GM21723 (cell line): ENCODE data around the gene RNF180.
"Not testable (repeated sequence)": the region's sequence is repeated elsewhere in the genome, so short reads cannot be mapped to it uniquely, and the experiment has no call there.

Experiments
- ATAC-seq: cut with Tn5 transposase; IDR thresholded peaks from one replicate; pipeline ENCODE4 v1.9.1; 2021; ENCODE audit warnings: mild to moderate bottlenecking, moderate library complexity; ENCODE audit not compliant: unreplicated experiment

RNF180 gene

GRCh38 chr5:64269164-64269563 lies 103.5 kb downstream of the RNF180 start:
- ATAC-seq = no peak

DNA sequence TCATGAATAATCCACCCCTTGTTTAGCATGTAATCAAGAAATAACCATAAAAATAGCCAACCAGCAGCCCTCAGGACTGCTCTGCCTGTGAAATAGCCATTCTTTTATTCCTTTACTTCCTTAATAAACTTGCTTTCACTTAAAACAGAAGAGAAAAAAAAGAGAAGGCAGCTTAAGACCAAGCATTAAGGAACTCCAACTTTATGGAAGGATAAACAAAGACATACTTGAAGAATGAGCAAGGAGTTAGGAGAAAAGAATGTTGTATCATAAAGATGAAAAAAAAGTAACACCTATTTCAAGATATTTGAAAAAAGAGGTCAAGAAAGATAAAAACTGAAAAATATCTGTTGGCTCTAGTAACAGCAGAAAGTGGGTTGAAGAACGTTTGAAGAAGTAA lies 107.6 kb downstream of the RNF180 start:
- no peak for ATAC-seq

DNA sequence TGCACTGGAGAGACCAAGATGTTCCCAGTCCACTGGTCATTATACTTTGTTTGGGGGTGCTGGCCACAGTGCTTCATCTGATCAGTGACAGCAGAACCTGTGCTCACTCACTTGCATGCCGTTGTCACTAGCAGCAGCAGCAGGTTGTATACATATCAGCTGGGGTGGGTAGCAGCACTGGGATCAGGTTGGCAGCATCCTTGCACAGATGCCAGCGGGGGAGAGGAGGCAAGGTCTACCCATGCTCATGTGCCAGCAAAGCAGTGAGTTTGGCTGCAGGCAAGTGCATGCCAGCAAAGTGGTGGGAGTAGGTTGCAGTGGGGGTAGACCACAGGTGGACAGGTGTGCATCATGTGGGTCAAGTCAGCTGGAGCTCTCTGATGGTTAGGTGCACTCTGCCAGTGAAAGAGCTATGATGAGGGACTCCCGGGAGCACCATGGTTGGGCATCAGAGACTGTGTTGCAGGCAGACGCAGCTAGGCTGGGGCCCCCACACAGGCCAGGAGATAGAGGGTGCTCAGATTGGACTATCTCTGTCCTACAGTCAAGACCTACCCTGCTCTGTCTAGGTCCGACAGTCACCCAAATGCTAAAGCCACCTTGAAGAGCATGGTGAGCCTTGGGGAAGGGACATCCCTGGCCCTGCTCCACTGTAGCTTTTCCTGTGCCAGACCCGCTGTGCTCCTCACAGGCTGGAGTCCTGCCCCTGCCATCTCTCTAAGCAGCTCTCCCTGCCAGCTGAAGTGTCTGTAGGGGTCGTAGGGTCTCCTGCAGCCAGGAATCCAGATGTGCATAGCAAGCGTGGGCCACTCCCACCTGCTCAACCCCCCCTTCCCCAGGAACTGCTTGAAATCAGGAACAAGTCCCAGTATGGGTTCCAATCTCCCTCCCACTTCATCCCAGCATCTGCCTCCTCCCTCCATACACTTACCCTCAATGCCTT lies 119.8 kb downstream of the RNF180 start:
- ATAC-seq = no peak

DNA sequence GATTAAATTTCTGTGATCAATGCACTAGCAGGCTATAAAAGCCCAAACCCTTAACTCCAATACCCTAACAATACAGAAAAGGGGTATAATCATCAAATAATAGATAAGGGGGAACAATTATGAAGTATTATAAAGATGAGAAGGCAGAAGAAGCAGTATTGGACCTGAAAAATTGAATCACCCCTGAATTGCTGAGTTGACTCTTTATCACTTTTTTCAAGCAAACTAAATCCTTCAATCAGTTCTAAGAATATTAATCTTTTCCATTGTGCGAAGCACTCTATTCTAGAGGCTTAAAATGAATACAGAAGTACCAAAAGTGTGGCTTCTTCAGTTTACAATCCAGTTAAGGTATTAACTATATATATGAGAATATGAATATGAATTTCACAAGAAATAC lies 120.7 kb downstream of the RNF180 start:
- ATAC-seq = no peak

- not testable (repeated sequence) for ATAC-seq
Observed at GRCh38 chr5:64288496-64288895, 122.9 kb downstream of the RNF180 start.

- no peak for ATAC-seq
Observed at GRCh38 chr5:64292611-64293215, 127.1 kb downstream of the RNF180 start.

DNA sequence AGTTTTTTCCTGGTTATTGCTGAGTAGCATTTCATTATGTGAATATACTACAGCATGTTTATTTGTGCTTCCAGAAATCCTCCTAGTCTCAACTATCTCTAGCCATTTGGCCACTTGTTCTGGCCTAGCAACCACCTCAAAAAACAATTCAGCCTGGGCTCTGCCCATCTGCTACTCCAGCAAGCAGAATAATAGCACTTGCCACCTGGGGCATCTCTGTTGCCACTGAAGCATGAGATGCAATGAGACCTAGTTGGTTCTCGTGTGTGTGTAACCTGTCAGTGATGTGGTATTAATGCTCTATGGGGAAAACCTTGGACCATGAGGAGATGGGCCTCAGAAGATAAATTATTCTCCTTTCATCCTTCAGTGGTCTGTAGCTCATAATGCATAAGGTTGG lies 129.5 kb downstream of the RNF180 start:
- ATAC-seq = no peak

GRCh38 chr5:64298586-64298985 lies 132.9 kb downstream of the RNF180 start:
- no peak for ATAC-seq

- no peak for ATAC-seq
Observed at GRCh38 chr5:64299805-64300204, 134.2 kb downstream of the RNF180 start.

DNA sequence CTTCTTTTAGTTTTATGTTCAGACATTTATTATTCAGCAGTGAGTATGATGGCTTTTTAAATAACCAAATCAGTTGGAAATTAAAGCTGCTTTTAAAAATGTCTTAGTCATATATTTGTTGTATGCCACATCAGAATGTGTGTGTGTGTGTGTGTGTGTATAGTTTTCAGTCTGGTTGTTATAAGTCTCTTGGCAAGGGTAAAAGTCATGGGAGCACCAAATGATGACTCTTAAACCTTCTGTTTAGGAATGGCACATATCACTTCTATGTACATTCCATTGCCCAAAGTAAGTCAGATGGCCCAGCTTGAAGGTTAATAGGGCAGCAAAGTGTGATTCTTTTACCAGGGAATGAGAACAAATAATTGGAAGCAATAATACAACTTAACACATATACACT lies 135.9 kb downstream of the RNF180 start:
- ATAC-seq = no peak

GRCh38 chr5:64308135-64308534 lies 142.5 kb downstream of the RNF180 start:
- no peak for ATAC-seq

DNA sequence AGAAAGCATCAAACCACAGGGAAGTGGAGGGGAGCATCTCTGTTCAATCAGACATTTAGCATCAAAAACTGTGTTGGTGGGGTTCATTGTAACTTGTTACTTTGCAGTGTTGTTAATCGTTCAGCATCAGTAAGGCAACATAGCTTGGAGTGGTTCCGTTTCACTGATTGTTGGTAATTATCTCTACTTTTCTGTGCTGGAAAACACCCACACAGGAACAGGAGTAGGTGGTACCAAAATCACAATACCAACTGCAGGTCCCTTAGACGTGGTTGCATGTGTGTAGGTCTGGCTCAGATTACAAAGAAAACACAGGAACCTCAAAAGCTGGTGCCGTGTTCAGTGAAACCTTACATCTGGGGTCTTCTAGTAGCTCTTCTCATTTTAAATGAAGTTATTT lies 146.8 kb downstream of the RNF180 start:
- ATAC-seq = no peak

DNA sequence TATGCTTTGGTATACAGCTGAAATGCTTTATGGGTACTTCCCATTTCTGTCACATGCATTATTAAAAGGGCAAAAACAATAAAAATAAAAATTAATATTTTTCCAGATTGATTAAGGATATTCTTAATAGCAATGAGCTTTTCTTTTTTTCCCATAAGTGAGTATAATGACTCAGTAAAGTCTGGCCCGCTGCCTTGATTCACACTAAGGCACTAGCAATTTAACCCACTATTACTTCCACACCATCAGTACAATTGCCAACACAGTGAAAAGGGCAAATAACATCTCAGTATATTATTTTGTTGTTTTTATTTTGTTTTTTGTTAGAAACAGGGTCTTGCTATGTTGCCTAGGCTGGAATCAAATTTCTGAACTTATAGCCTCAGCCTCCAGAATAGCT lies 150.1 kb downstream of the RNF180 start:
- ATAC-seq = no peak

DNA sequence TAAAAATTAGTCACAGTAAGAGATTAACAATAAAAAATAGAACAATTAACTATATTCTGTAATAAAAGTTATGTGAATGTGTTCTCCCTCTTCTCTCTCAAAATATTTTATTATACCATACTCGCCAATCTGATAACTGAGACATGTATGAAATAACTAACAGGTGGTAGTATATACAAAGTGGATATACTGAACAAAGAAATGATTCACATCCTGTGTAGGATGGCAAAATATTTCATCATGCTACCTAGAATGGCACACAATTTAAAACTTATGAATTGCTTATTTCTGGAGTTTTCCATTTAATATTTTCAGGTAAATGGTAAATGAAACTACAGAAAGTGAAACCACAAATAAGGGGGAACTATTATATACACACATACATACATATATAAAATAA lies 152.5 kb downstream of the RNF180 start:
- ATAC-seq = no peak

DNA sequence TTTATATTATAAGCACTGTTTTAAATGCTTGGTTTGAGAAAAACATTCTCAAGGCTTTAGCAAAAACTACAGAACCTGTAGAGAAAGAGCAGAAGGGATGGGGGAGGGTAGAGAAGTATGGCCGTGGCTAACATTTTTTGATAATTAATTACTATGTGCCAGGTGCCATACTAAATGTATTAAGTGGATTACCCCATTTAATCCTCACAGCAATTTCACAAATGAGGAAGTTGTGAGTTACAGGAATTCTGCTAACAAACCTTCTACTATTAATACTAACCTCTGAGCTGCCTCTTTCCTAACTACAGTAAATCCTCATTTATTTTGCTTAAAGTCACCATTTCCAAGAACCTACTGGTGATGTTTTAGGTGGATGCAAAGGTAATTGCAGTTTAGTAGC lies 157.9 kb downstream of the RNF180 start:
- no peak for ATAC-seq

- no peak for ATAC-seq
Observed at GRCh38 chr5:64330728-64331231, 165.1 kb downstream of the RNF180 start.

DNA sequence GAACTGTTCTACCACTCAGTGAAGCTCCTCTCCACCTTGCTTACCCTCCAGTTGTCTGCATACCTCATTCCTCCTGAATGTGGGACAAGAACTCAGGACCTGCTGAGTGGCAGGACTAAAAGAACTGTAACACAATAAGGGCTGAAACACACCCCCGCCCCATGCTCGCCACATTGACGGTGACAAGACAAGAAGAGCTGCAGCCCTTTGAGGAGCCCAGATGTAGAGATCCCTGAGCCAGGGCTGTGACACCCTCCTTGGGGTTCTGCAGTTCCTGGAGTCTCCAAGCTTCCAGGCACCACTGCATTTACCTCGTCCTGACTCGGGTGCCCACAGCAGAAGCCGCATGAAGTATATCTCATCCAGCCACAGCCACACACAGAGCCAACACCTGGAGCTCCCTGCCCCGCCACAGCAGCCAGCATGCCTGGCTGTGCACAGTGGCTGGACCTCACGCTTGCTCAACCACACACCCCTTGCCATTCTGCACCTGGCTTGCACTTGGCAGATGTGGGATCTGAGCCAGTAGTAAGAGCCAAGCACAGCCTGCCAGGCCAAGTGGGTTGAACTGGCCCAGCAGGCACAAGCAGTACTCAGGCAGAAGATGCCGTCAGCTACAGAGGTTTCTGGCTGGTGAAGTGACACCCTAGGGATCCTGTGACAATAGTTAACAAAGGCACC lies 166.1 kb downstream of the RNF180 start:
- no peak for ATAC-seq

DNA sequence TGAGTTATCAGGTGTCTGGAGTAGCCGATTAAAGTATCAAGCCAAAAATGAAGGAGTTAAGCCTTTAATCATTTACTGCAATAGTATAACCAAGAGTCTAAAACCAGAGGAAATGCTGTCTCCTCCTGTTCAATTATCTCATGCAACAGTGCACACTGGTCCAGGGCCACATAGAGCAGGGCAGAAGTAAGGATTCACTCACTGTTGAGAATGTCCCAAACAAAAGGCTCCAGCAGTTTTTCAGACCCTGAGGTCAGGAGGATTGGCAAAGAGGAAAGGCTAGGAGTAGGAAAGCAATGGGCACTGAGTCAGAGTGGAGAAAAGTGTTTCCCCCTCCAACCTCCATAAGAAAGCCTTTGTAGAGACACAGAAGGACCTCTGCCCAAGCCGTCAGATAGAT lies 168.2 kb downstream of the RNF180 start:
- ATAC-seq = no peak

GRCh38 chr5:64339769-64340168 lies 174.1 kb downstream of the RNF180 start:
- no peak for ATAC-seq

DNA sequence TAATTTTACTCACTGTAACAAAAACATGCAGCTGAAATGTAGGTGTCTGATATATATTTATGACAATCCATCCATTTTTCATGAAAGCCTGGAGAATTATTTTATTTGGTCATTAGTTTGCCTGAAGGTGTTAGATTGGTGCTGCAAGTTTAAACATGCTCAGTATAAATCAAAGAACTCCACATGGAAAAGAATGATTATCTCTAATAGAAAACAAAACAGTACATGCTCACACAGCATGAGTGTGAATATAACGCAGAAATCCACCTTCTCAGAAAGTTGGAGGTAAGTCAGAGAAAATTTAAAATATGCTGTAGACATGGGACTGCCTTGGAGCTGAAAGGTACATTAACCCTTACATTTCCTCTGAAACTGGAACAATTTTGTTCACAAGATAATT lies 174.7 kb downstream of the RNF180 start:
- no peak for ATAC-seq

GRCh38 chr5:64341340-64341739 lies 175.7 kb downstream of the RNF180 start:
- ATAC-seq = no peak

GRCh38 chr5:64344501-64344900 lies 178.9 kb downstream of the RNF180 start:
- ATAC-seq = no peak
